HG02571 (cell line): ENCODE results near the gene MTMR3.
"Not testable (repeated sequence)": the region's sequence is repeated elsewhere in the genome, so short reads cannot be mapped to it uniquely, and the experiment has no call there.

Experiments used
- ATAC-seq: cut with Tn5 transposase; IDR thresholded peaks from one replicate; pipeline ENCODE4 v1.9.1; 2021; ENCODE audit warnings: mild to moderate bottlenecking, moderate library complexity; ENCODE audit not compliant: unreplicated experiment

MTMR3 gene

DNA sequence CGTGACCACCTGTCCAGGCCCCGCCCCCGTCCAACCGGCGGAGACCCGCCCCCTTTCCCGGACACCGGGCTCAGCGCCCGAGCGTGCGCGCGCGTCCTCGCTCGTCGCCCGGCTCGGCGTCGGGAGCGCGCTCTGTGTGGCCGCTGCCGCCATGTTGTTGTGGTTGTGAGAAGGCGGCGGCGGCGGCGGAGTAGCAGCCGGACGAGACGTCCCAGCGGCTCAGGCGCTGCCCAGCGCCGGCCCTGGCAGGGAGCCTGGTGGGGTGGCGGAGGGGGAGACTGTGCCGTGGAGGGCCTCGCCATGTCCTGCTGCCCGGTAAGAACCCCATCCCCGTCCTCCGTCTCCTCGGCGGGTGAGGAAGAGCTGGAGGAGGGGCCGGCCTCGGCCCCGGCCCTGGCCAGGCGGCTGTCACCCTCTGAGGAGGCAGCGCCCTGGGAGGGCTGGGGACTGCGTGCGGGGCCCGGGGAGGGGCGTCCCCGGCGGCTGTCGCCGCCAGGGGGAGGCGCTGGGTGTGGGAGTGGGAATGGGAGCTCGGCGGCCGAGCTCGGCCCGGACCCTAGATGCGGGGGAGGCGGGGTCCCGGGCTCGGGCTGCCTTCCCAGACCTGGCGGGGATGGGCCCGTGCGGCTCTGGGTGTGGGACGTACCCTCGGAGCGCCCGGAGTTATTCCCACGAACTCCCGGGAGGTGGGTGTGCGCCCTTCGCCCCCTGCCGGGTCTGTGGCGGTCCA, at the start of gene MTMR3:
Gene MTMR3, plus strand, starts transcription at position 130 of the 730 bp plus-strand sequence. CDS start 87,886 bp downstream, outside the sequence.
- peak; percentile 68 for ATAC-seq

GRCh38 chr22:29833392-29833965, 49.5 kb upstream of the MTMR3 start:
- ATAC-seq = no peak

GRCh38 chr22:29834046-29834445, 48.9 kb upstream of the MTMR3 start:
- no peak for ATAC-seq

- ATAC-seq = not testable (repeated sequence)
These were observed 46.1 kb upstream of the MTMR3 start for GRCh38 chr22:29836791-29837370.

- peak; percentile 91 for ATAC-seq
These were observed 45.0 kb upstream of the MTMR3 start, which contains the start of gene ASCC2 for GRCh38 chr22:29837741-29838598. Gene ASCC2 (minus strand): TSS chr22:29838274. CDS start chr22:29832325, 5,949 bp downstream.

GRCh38 chr22:29838599-29838956, 44.4 kb upstream of the MTMR3 start:
- ATAC-seq = no peak

- no peak for ATAC-seq
These were observed 43.9 kb upstream of the MTMR3 start for GRCh38 chr22:29839039-29839438.

GRCh38 chr22:29840498-29840897, 42.5 kb upstream of the MTMR3 start:
- no peak for ATAC-seq

- no peak for ATAC-seq
These were observed 40.8 kb upstream of the MTMR3 start for GRCh38 chr22:29842172-29842571.

DNA sequence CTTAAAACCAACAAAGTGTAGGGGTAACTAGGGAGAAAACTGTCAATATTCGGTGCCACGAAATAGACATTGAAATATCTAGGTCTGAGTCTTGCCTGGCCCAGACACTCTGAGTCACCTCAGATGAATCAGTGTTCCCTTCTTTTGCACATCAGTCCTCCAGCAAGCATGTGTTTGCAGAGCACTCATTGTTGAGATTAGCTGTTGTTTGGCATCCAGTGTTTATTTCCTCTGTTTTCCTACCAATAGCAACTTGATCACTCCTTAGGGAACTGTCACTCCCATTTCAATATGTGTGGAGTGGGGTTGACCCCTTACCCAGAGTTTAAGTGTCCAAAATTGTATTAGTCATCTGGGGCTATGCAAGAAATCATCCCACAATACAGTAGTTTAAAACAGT, 40.2 kb upstream of the MTMR3 start:
- ATAC-seq = no peak

GRCh38 chr22:29846290-29846689, 36.7 kb upstream of the MTMR3 start:
- no peak for ATAC-seq

DNA sequence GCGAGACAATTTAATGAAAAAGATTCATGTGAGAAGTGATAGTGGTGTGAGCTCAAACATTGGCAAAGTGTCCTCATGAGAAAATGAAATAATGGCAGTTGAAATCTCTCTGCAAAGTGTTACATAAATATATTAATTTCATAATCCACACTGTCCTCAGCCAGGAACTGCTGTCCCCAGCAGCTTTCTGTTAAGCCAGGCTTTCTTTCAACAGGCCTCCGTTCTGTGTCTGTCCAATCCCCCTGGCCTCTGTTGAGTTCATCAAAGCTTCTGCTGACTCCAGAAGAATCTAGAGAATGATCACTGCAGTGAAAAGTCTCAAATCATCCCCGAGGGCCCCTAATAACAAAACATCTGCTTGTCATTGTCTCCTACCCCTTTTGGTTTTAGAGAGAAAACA, 34.9 kb upstream of the MTMR3 start:
- no peak for ATAC-seq

DNA sequence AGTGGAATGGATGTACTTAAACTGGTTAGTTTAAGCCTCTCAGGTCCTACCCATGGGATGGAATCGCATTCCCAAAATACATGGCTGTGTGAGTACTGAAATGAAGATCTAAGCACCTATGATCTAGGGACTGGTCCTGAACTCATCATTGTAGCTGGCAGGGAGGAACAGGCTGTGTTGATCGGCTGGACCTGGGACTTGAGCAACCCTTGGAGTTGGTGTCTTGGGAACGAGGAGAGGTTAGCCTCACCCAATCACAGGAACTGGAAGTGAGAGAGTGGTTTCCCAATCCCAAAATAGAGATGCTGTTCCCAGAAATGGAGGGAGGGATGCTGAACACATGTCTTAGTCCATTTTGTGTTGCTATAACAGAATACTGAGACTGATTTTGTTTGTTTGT, 28.5 kb upstream of the MTMR3 start:
- ATAC-seq = no peak

DNA sequence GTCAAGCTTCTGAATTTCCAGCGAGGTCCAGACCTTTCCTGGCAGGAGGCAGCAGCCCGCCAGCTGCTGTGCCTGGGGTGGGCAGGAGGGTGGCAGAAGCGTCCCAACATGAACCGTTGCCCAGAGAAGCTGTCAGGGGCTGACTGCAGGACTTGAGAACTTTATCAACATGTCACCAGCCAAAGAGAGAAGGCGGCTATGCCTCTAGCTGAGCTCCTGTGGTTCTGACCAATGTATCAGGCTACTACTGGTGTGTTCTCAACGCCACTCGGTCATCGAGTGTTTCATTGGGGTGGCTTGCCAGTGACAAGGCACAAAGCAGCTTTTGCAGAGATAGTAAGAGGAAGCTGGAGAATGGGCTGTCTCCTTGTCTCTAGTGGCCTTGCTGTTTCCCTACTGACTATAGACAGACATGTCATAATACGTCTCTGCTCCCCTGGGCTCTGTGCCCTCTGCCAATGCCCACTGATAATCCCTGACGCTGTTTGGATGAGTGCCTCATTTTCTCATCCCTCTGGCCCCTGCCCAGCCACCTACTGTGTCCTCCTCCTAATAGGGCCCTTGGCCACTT, 27.3 kb upstream of the MTMR3 start:
- ATAC-seq = no peak

- no peak for ATAC-seq
These were observed 26.5 kb upstream of the MTMR3 start for GRCh38 chr22:29856496-29856895.

DNA sequence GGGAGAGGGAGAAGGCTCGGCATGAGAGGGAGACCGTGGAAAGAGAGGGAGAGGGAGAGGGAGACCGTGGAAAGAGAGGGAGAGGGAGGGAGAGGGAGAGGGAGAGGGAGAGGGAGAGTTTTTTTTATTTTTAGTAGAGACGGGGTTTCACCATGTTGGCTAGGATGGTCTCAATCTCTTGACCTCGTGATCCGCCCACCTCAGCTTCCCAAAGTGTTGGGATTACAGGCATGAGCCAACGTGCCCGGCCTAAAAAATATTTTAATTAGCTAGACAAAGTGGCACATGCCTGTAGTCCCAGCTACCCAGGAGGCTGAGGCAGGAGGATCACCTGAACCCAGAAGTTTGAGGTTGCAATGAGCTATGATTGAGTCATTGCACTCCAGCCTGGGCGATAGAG, 23.9 kb upstream of the MTMR3 start:
- not testable (repeated sequence) for ATAC-seq

DNA sequence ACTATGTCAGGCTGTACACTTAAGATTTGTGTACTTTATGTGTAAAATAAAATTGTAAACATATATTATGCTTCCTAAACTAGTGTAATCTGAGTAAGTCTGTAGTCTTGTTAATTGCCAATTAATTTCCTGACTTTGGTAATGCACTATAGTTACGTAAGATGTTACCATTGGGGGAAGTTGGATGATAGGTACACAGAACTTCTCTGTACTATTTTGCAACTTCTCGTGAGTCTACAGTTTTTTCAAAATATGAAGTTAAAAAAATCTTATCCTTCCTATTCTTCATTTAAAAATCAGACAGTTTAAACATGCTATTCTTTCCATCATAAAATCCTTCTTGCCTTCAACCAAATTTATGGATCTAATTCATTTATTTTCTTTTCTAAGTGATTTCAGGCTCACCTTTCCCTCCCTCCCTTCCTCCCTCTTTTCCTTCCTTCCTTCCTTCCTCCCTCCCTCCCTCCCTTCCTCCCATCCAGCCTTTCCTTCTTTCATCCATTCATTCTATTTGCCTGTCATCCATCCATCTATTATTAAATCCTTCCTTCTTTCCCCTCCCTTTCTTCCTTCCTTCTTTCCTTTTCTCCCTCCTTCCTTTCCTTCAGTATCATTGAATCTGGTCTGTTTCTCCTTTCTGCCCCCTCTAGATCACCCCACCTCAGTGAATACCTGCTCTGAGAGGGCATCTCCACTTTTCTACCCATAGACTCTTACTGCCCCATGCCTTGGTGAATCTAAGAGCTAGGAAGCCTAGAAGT, 22.8 kb upstream of the MTMR3 start:
- no peak for ATAC-seq

DNA sequence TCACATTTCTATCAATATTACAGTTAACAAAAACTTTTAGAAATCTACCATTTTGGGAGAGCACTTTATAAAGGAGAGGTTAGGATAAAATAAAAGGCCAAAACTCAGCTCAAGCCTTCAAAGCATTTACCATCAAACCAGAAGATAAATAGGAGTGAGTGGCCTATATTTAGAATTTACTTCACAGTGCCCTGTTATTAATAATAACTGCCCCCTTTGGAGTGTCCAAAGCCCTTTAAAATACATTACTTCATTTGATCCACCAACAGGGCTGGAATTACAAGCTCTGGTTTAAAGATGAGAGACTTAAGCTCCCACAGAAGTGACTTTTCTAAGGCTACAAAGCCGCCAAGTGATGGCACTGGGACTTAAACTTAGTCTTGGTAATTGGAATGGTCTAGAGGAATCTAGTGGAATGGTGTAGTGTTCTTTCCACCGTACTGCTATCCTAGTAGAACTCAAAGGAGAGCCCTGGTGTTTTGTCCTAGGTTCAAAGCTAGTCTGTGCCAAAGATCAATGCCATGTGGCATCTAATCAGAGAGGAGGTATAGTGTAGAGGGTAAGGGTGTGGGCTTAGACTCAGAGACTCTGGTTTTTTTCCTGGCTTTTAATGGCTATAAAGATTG, 21.2 kb upstream of the MTMR3 start:
- ATAC-seq = no peak

- ATAC-seq = not testable (repeated sequence)
These were observed 17.4 kb upstream of the MTMR3 start for GRCh38 chr22:29865572-29865971.

GRCh38 chr22:29867260-29867659, 15.7 kb upstream of the MTMR3 start:
- ATAC-seq = no peak
